Lower leg skin (tissue), 3 donors: ENCODE results near the gene CWC27.

Experiments
- CTCF ChIP-seq, 3 donors: fragments of 450-650 bp; IDR thresholded peaks; one replicate each; pipeline ENCODE4 v1.5.1; 2016; ENCODE audit warnings: antibody characterized with exemption in 3 of 3, mild to moderate bottlenecking in 3 of 3, moderate library complexity in 2 of 3
- POLR2A ChIP-seq, 2 donors: fragments of 450-650 bp; IDR thresholded peaks; one replicate each; pipeline ENCODE4 v1.6.1; 2016 to 2017; ENCODE audit warnings: antibody characterized with exemption in 2 of 2, mild to moderate bottlenecking in 1 of 2, moderate library complexity in 1 of 2

GRCh38 chr5:64826541-64826940 lies 57.8 kb downstream of the CWC27 start:
- no peak for TF ChIP-seq POLR2A (IDR thresholded peaks at IDR 0.05)
- no peak for TF ChIP-seq CTCF (IDR thresholded peaks at IDR 0.05)
